ENCODE measurements around the gene PSME4.
"Not testable (repeated sequence)": the region's sequence is repeated elsewhere in the genome, so short reads cannot be mapped to it uniquely, and the experiment has no call there.

PSME4 gene

DNA sequence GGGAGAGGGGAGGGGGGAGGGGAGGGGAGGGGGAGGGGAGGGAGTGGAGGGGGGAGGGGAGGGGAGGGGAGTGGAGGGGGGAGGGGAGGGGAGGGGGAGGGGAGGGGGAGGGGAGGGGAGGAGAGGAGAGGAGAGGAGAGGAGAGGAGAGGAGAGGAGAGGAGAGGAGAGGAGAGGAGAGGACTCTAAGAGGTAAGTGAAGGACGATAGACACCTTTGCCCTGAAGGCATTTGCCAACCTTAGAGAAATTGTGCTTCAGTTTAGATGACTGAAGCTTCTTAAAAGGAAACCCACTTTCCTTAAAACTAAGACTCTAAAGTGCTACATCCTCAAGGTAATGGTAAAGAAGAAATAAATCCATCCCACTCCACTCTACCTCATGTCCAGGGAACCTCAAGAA is 130.2 kb downstream of the PSME4 start:
- no peak for DNase-seq (ENCODE audit: low read depth in 2 of 2)

GRCh38 chr2:53829980-53830290 is 140.9 kb downstream of the PSME4 start:
- DNase-seq (ENCODE audit: low read depth in 2 of 2): not testable (repeated sequence)

GRCh38 chr2:53829273-53829979 is 141.4 kb downstream of the PSME4 start:
- DNase-seq (ENCODE audit: low read depth in 2 of 2): no peak

DNA sequence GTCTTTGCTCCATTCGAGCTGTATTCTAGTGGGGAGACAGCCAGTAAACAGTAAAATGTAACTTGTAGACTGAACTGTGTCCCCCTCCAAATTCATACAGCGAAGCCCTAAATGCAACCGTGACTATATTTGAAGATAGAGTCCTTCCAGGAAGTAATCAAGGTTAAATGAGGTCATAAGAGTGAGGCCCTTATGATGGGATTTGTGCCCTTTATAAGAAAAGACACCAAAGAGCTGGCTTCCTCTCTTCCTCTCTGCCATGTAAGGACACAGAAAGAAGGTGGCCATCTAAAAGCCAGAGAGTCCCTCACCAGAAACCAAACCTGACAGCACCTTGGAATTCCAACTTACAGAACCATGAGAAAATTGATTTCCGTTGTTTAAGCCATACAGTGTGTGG is 142.5 kb downstream of the PSME4 start:
- no peak for DNase-seq (ENCODE audit: low read depth in 2 of 2)

DNA sequence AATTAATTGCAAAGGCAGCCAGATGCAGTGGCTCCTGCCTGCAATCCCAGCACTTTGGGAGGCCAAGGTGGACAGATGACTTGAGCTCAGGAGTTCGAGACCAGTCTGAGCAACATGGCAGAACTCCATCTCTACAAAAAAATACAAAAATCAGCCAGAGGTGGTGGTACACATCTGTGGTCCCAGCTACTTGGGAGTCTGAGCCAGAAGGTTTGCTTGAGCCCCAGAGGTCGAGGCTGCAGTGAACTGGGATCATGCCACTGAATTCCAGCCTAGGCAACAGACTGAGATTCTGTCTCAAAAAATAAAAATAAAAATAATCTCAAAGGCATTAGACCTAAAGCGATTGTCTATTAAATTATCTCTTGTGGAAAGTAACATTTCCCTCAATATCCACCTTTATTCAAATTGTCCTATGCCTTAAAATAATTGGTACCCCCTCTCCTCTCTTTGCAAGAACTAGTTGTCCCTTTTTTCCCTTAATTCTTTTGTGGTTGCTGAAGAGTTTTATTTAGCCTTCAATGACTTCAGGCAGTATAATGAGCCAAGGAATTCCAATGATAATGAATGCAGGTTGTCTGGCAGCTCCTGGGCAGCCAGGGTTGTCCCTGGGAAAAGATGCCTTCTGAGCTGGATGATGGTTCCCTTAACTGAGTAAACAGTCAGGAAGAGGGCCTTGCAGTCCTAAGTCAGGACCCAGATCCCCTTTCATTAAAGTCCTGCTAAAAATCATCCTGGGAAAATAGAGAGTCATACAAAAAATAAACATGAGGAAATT is 143.2 kb downstream of the PSME4 start:
- DNase-seq (ENCODE audit: low read depth in 2 of 2): no peak

GRCh38 chr2:53826587-53827397 is 144.0 kb downstream of the PSME4 start:
- DNase-seq (ENCODE audit: low read depth in 2 of 2): no peak

- no peak for DNase-seq (ENCODE audit: low read depth in 2 of 2)
These were observed 144.8 kb downstream of the PSME4 start for GRCh38 chr2:53826030-53826410.

- DNase-seq (ENCODE audit: low read depth in 2 of 2): not testable (repeated sequence)
These were observed 147.2 kb downstream of the PSME4 start for GRCh38 chr2:53823639-53824038.

- DNase-seq (ENCODE audit: low read depth in 2 of 2): no peak
These were observed 149.0 kb downstream of the PSME4 start for GRCh38 chr2:53821810-53822209.

DNA sequence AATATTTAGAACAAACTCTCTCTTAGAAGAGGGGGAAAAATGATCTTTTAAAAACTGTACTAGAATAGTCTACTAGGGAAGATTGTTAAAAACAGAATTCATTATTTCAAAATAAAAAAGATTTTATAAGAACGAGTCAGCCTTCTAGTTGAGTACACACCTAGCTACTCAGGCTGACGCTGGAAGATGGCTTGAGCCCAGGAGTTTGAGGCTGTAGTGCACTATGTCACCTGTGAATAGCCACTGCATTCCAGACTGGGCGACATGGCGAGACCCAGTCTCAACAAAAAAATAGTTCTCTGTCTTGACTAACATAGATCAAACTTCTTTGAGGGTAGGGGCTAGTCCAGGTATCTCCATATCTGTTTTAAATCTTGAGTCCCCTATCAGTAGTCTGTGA is 150.1 kb downstream of the PSME4 start:
- DNase-seq (ENCODE audit: low read depth in 2 of 2): no peak

DNA sequence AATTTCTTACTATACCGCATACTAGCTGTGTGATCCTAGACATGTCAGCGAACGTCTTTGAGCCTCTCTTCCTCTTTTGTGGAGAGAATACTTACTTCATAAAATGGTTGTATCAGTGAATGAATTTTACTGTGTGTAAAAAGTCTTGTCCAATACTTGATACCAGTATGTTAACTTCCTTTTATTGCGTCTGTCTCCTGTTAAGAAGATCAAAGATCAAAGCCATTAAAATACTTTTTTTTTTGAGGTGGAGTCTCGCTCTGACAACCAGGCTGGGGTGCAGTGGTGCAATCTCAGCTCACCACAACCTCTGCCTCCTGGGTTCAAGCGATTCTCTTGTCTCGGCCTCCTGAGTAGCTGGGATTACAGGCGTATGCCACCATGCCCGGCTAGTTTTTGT is 150.7 kb downstream of the PSME4 start:
- no peak for DNase-seq (ENCODE audit: low read depth in 2 of 2)

GRCh38 chr2:53819634-53820033 is 151.2 kb downstream of the PSME4 start:
- DNase-seq (ENCODE audit: low read depth in 2 of 2): no peak

GRCh38 chr2:53818854-53819435 is 151.8 kb downstream of the PSME4 start:
- no peak for DNase-seq (ENCODE audit: low read depth in 2 of 2)
